SU-DHL-6 (cell line): Measurements from ENCODE around the gene PRKAR2B.

Source experiments
- EZH2phosphoT487 ChIP-seq: fragments of 200-600 bp; sonication (generic), shearing (Covaris generic); conservative IDR thresholded peaks from 2 replicates; pipeline ENCODE4 v1.6.1; 2018; ENCODE audit warnings: mild to moderate bottlenecking, antibody characterized with exemption, low read length, moderate library complexity, mixed read lengths
- TF ChIP-seq, protein P1 (sequence below): fragments of 200-600 bp; sonication (generic); IDR thresholded peaks from one replicate; pipeline ENCODE4 v1.5.1; 2017; ENCODE audit warnings: antibody characterized with exemption, mild to moderate bottlenecking, low read length, moderate library complexity; ENCODE audit not compliant: insufficient read depth, poor library complexity, severe bottlenecking

DNA sequence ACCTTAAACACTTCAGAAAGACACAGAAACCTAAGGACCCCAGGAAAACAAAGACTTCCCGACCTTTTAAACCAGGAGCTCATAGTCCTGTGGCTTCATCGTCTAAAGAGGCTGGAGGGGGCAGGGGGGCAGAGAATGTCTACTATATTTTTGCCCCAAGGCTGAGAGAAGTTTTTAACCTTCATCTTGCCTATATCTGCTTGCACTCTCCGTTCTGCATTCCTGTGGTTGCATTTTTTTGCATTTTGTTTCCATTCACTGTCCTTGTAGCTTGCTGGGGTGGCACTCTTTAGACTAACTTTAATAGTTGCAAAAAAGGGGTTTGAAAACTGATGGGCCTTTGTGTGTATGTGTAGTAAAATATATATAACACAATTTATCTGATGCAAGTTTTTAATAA, 23.7 kb downstream of the PRKAR2B start:
- TF ChIP-seq, protein P1, sequence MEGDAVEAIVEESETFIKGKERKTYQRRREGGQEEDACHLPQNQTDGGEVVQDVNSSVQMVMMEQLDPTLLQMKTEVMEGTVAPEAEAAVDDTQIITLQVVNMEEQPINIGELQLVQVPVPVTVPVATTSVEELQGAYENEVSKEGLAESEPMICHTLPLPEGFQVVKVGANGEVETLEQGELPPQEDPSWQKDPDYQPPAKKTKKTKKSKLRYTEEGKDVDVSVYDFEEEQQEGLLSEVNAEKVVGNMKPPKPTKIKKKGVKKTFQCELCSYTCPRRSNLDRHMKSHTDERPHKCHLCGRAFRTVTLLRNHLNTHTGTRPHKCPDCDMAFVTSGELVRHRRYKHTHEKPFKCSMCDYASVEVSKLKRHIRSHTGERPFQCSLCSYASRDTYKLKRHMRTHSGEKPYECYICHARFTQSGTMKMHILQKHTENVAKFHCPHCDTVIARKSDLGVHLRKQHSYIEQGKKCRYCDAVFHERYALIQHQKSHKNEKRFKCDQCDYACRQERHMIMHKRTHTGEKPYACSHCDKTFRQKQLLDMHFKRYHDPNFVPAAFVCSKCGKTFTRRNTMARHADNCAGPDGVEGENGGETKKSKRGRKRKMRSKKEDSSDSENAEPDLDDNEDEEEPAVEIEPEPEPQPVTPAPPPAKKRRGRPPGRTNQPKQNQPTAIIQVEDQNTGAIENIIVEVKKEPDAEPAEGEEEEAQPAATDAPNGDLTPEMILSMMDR = no peak
- no peak for TF ChIP-seq EZH2phosphoT487
